GM12878 (cell line): Measurements from ENCODE around the gene CHRNA3. TPM values are rescaled to one million over a fixed set of nuclear protein-coding genes. Genes with fewer than 3 reads are reported as not detected.

ENCODE experiments used
- ATAC-seq: fragments of 200-7000 bp; cut with Tn5 transposase; 3 replicates; pipeline ENCODE4 v1.9.1; 2020; ENCODE audit warnings: mild to moderate bottlenecking, moderate library complexity
- BruUV-seq: library from RNA; stranded (reverse); fragments of 400-500 nt; replicated peaks from 2 replicates; lab custom pipeline; 2021; lab: Mats Ljungman, UMichigan
- CTCF ChIA-PET: fragments of 300-600 bp; sonication (Branson Sonifier 250); formaldehyde crosslinking; extraction: SDS; loops from one replicate; lab custom pipeline; 2021; ENCODE audit warnings: inconsistent platforms; lab: Yijun Ruan, JAX
- POLR2A ChIA-PET: fragments of 350-600 bp; formaldehyde crosslinking; extraction: SDS; loops from one replicate; lab custom pipeline; 2021; ENCODE audit warnings: inconsistent platforms; lab: Charles Lee
- RAD21 ChIA-PET: fragments of 300-600 bp; sonication (Branson Sonifier 250); formaldehyde crosslinking; loops from one replicate; lab custom pipeline; 2023; ENCODE audit warnings: antibody characterized with exemption; ENCODE audit not compliant: unreplicated experiment; lab: Charles Lee
- SMC1A ChIA-PET: fragments of 300-600 bp; sonication (Branson Sonifier 250); formaldehyde crosslinking; loops from one replicate; lab custom pipeline; 2023; ENCODE audit not compliant: unreplicated experiment, uncharacterized antibody; lab: Charles Lee
- DNase-seq: peaks from one replicate; pipeline ENCODE4 v3.0.0-alpha.2; 2011; ENCODE audit warnings: low read depth, low spot score
- FAIRE-seq: peaks from 3 replicates; lab custom pipeline; 2011; peaks lifted over from hg19 to GRCh38; lab: Jason Lieb, UNC
- H2AFZ ChIP-seq: 2 replicates; pipeline ENCODE4 v1.6.0; 2011; ENCODE audit warnings: low read depth, low read length, control low read depth; ENCODE audit not compliant: control insufficient read depth
- H3K27ac ChIP-seq: 2 replicates; pipeline ENCODE4 v1.5.1; 2011; ENCODE audit warnings: control low read depth; ENCODE audit not compliant: control insufficient read depth, insufficient read depth
- H3K27me3 ChIP-seq, 2 experiments: replicated peaks in 1 of 2; 2 replicates each; pipeline versions ENCODE4 v1.6.0 to v1.6.1; 2011; ENCODE audit warnings: low read length in 1 of 2; ENCODE audit not compliant: control insufficient read depth in 2 of 2, insufficient read depth in 2 of 2
- H3K36me3 ChIP-seq, 2 experiments: 2 replicates each; pipeline ENCODE4 v1.5.1; 2011; ENCODE audit warnings: low read length in 1 of 2; ENCODE audit not compliant: control insufficient read depth in 2 of 2, insufficient read depth in 2 of 2
- H3K4me1 ChIP-seq: 2 replicates; pipeline ENCODE4 v1.6.1; 2011; ENCODE audit warnings: mild to moderate bottlenecking, low read length, moderate library complexity, mixed read lengths; ENCODE audit not compliant: control insufficient read depth, insufficient read depth
- H3K4me2 ChIP-seq: 2 replicates; pipeline ENCODE4 v1.6.0; 2011; ENCODE audit warnings: control low read depth; ENCODE audit not compliant: control insufficient read depth, insufficient read depth
- H3K4me3 ChIP-seq: fragments of 200-600 bp; sonication (generic); 2 replicates; pipeline ENCODE4 v1.5.1; 2016
- H3K79me2 ChIP-seq: 2 replicates; pipeline ENCODE4 v1.6.0; 2011; ENCODE audit warnings: low read length; ENCODE audit not compliant: control insufficient read depth, insufficient read depth
- H3K9ac ChIP-seq: 2 replicates; pipeline ENCODE4 v1.8.0; 2011; ENCODE audit warnings: low read length, control low read depth, mixed read lengths; ENCODE audit not compliant: control insufficient read depth, insufficient read depth
- H3K9me3 ChIP-seq: replicated peaks from 3 replicates; pipeline ENCODE4 v1.5.1; 2011; ENCODE audit warnings: mild to moderate bottlenecking, low read length; ENCODE audit not compliant: control insufficient read depth, insufficient read depth
- H4K20me1 ChIP-seq: 2 replicates; pipeline ENCODE4 v1.6.0; 2011; ENCODE audit not compliant: control insufficient read depth, insufficient read depth
- BACH1 ChIP-seq: fragments of 450-650 bp; IDR thresholded peaks from 2 replicates; pipeline ENCODE4 v1.6.1; 2017; ENCODE audit warnings: mild to moderate bottlenecking, borderline replicate concordance
- CREB1 ChIP-seq: IDR thresholded peaks from 2 replicates; pipeline ENCODE4 v1.6.1; 2012; ENCODE audit warnings: low read depth, mild to moderate bottlenecking, inconsistent platforms
- IKZF2 ChIP-seq, 2 experiments: fragments of 450-650 bp; IDR thresholded peaks; 2 replicates each; pipeline ENCODE4 v1.6.1; 2017; ENCODE audit warnings: mild to moderate bottlenecking in 2 of 2, moderate library complexity in 2 of 2
- MLLT1 ChIP-seq: fragments of 450-650 bp; IDR thresholded peaks from 2 replicates; pipeline ENCODE4 v1.6.1; 2016; ENCODE audit warnings: mild to moderate bottlenecking
- MYB ChIP-seq: fragments of 150-350 bp; IDR thresholded peaks from 2 replicates; pipeline ENCODE4 v1.6.1; 2014; ENCODE audit warnings: mild to moderate bottlenecking, low read depth, low read length, borderline replicate concordance
- NBN ChIP-seq: fragments of 450-650 bp; IDR thresholded peaks from 2 replicates; pipeline ENCODE4 v1.6.1; 2016
- PAX8 ChIP-seq: fragments of 450-650 bp; IDR thresholded peaks from 2 replicates; pipeline ENCODE4 v1.6.1; 2017; ENCODE audit warnings: mild to moderate bottlenecking, moderate library complexity
- RB1 ChIP-seq: fragments of 450-650 bp; formaldehyde crosslinking; IDR thresholded peaks from 2 replicates; pipeline ENCODE4 v1.6.1; 2017; ENCODE audit warnings: mild to moderate bottlenecking, borderline replicate concordance
- SP1 ChIP-seq: IDR thresholded peaks from one replicate; pipeline ENCODE4 v1.6.1; 2011; ENCODE audit warnings: low read depth, low read length
- TBL1XR1 ChIP-seq: IDR thresholded peaks from 2 replicates; pipeline ENCODE4 v1.6.1; 2012; ENCODE audit warnings: low read depth, low read length, improper control_type of control experiment
- ZNF274 ChIP-seq: IDR thresholded peaks from one replicate; pipeline ENCODE4 v1.8.0; 2011; ENCODE audit not compliant: insufficient read length, insufficient read depth
- ZNF384 ChIP-seq: IDR thresholded peaks from 2 replicates; pipeline ENCODE4 v1.6.1; 2012; ENCODE audit warnings: low read depth, mild to moderate bottlenecking, low read length, improper control_type of control experiment, borderline replicate concordance
- ZNF622 ChIP-seq: fragments of 450-650 bp; IDR thresholded peaks from 2 replicates; pipeline ENCODE4 v1.6.1; 2017; ENCODE audit warnings: mild to moderate bottlenecking, inconsistent platforms
- WGBS: methylation state at CpG from one replicate; pipeline ENCODE4 v1.1.6; 2016; ENCODE audit warnings: low lambda C conversion rate; ENCODE audit not compliant: insufficient replicate concordance, insufficient coverage; ENCODE audit errors: missing lambda C conversion rate; 5-methylcytosine and 5-hydroxymethylcytosine counted together
- in situ Hi-C: fragments of 300-500 bp; cut with MboI; formaldehyde crosslinking; loops from 9 replicates; pipeline ENCODE4 v1.14.3; 2018; ENCODE audit warnings: mixed read lengths
- intact Hi-C: fragments of 100-400 bp; cut with micrococcal nuclease; formaldehyde crosslinking; loops from one replicate; pipeline ENCODE4 v1.14.2; 2022; ENCODE audit not compliant: unreplicated experiment
- polyA plus RNA-seq, 11 experiments: library from polyadenylated mRNA; depleted of rRNA in 4 of 11; unstranded in 6 of 11; stranded (reverse) in 5 of 11; fragments of >200 nt; fragmentation: Nextera tagmentation in 4 of 11; fragmentation: Illumina TruSeq in 1 of 11; extraction: Ambion mirVana in 4 of 11; extraction: Trizol in 1 of 11; gene quantifications; 1 replicate in 1 of 11; 2 replicates in 10 of 11; pipeline versions ENCODE4 v1.2.1 to v1.2.3, GENCODE V29; 2011 to 2016; ENCODE audit warnings: inconsistent platforms in 2 of 11, missing spikeins in 2 of 11, low read depth in 1 of 11
- total RNA-seq, 4 experiments: library from RNA; depleted of rRNA in 3 of 4; stranded (reverse); fragments of >200 nt in 3 of 4; fragmentation: Illumina TruSeq in 1 of 4; extraction: Trizol in 1 of 4; gene quantifications; 2 replicates each; pipeline versions ENCODE4 v1.2.1 to v1.2.3, GENCODE V29; 2013 to 2021
- TF ChIP-seq, protein P1 (sequence below): IDR thresholded peaks from 2 replicates; pipeline ENCODE4 v1.6.1; 2011; ENCODE audit warnings: low read depth, low read length, improper control_type of control experiment, borderline replicate concordance
- TF ChIP-seq, protein P2 (sequence below): IDR thresholded peaks from 2 replicates; pipeline ENCODE4 v1.6.1; 2012; ENCODE audit warnings: low read length, inconsistent platforms

CHRNA3 gene
- total and polyA plus RNA-seq, 10 of the 15 experiments (the other 5 are each of a cell fraction or from before 2014, with no cell fraction given) = 0.06 to 0.19 (median 0.09) TPM; not detected in 7

DNA sequence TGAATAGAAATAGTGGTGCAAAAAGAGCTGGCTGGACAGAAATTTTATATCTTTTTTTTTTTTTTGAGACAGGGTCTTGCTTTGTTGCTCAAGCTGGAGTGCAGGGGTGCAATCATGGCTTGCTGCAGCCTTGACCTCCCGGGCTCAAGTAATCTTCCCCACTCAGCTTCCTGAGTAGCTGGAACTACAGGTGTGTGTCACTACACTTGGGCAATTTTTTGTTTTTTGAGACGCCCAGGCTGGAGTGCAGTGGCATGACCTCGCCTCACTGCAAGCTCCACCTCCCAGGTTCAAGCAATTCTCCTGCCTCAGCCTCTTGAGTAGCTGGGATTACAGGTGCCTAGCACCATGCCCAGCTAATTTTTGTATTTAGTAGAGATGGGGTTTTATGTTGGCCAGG, 22.4 kb downstream of the CHRNA3 start:
- no peak for ATAC-seq
- no peaks in the 10 kb centered on the region for H3K27me3 ChIP-seq
- 100% methylated on average over 3 of the region's 3 CpGs for WGBS
- BruUV-seq = no TSS peak
- H3K4me1 ChIP-seq = no peaks in the 10 kb centered on the region
- H3K9me3 ChIP-seq = no peaks in the 10 kb centered on the region
- no peak overlapping the region for H3K27ac ChIP-seq
- H3K36me3 ChIP-seq = no peaks in the 10 kb centered on the region
- TF ChIP-seq PAX8 = no peak
- TF ChIP-seq RB1 = no peak
- no peak for TF ChIP-seq NBN
- SMC1A ChIA-PET = no interaction called here
- POLR2A ChIA-PET = no interaction called here
- in situ Hi-C loops = no loop called here
- RAD21 ChIA-PET = no interaction called here
- CTCF ChIA-PET = no interaction called here
- no peak overlapping the region for H3K4me2 ChIP-seq
- no peak overlapping the region for H2AFZ ChIP-seq
- H3K9ac ChIP-seq = no peak overlapping the region
- no peaks in the 10 kb centered on the region for H4K20me1 ChIP-seq
- intact Hi-C loops = no loop called here
- no peak for DNase-seq
- no peak overlapping the region for H3K4me3 ChIP-seq
- FAIRE-seq = no peak
- no peaks in the 10 kb centered on the region for H3K79me2 ChIP-seq

GRCh38 chr15:78597583-78597982, 23.2 kb downstream of the CHRNA3 start:
- Histone ChIP-seq H3K79me2 (no peaks in the 10 kb centered on the region), H3K9ac (no peak overlapping the region), H3K9me3 (no peaks in the 10 kb centered on the region), H3K27me3 (no peaks in the 10 kb centered on the region), H2AFZ (no peak overlapping the region), H3K4me3 (no peak overlapping the region), H3K36me3 (no peaks in the 10 kb centered on the region), H3K27ac (no peak overlapping the region), H3K4me1 (no peaks in the 10 kb centered on the region), H3K4me2 (no peak overlapping the region), H4K20me1 (no peaks in the 10 kb centered on the region)
- ChIA-PET RAD21 (no interaction called here), CTCF (no interaction called here), POLR2A (no interaction called here), SMC1A (no interaction called here)
- ATAC-seq (no peak), FAIRE-seq (no peak), DNase-seq (no peak)
- in situ Hi-C loops = no loop called here
- WGBS = 94% methylated on average over 1 of the region's 1 CpG
- no TSS peak for BruUV-seq
- intact Hi-C loops = no loop called here
- TF ChIP-seq, protein P1, sequence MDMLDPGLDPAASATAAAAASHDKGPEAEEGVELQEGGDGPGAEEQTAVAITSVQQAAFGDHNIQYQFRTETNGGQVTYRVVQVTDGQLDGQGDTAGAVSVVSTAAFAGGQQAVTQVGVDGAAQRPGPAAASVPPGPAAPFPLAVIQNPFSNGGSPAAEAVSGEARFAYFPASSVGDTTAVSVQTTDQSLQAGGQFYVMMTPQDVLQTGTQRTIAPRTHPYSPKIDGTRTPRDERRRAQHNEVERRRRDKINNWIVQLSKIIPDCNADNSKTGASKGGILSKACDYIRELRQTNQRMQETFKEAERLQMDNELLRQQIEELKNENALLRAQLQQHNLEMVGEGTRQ = no peak
- no peak for TF ChIP-seq MLLT1
- TF ChIP-seq BACH1 = no peak
- no peak for TF ChIP-seq TBL1XR1
- TF ChIP-seq MYB = no peak
- no peak for TF ChIP-seq ZNF384
- TF ChIP-seq ZNF622 = no peak
- TF ChIP-seq SP1 = no peak
- TF ChIP-seq ZNF274 = no peak
- TF ChIP-seq, protein P2, sequence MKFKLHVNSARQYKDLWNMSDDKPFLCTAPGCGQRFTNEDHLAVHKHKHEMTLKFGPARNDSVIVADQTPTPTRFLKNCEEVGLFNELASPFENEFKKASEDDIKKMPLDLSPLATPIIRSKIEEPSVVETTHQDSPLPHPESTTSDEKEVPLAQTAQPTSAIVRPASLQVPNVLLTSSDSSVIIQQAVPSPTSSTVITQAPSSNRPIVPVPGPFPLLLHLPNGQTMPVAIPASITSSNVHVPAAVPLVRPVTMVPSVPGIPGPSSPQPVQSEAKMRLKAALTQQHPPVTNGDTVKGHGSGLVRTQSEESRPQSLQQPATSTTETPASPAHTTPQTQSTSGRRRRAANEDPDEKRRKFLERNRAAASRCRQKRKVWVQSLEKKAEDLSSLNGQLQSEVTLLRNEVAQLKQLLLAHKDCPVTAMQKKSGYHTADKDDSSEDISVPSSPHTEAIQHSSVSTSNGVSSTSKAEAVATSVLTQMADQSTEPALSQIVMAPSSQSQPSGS = no peak
- TF ChIP-seq CREB1 = no peak
- TF ChIP-seq IKZF2 (IDR thresholded peaks at IDR 0.05) = no peak
